OCI-LY3 (cell line): ENCODE measurements around the gene LDLRAD4.

Experiments
- CTCF ChIP-seq: fragments of 200-600, 300-600 bp; sonication (generic); IDR thresholded peaks from 2 replicates; pipeline ENCODE4 v1.5.1; 2014; ENCODE audit warnings: antibody characterized with exemption, low read length, low read depth
- EZH2phosphoT487 ChIP-seq: fragments of 200-600 bp; shearing (Covaris generic); IDR thresholded peaks from 2 replicates; pipeline ENCODE4 v1.6.1; 2018; ENCODE audit warnings: antibody characterized with exemption, mixed run types, low read depth

DNA sequence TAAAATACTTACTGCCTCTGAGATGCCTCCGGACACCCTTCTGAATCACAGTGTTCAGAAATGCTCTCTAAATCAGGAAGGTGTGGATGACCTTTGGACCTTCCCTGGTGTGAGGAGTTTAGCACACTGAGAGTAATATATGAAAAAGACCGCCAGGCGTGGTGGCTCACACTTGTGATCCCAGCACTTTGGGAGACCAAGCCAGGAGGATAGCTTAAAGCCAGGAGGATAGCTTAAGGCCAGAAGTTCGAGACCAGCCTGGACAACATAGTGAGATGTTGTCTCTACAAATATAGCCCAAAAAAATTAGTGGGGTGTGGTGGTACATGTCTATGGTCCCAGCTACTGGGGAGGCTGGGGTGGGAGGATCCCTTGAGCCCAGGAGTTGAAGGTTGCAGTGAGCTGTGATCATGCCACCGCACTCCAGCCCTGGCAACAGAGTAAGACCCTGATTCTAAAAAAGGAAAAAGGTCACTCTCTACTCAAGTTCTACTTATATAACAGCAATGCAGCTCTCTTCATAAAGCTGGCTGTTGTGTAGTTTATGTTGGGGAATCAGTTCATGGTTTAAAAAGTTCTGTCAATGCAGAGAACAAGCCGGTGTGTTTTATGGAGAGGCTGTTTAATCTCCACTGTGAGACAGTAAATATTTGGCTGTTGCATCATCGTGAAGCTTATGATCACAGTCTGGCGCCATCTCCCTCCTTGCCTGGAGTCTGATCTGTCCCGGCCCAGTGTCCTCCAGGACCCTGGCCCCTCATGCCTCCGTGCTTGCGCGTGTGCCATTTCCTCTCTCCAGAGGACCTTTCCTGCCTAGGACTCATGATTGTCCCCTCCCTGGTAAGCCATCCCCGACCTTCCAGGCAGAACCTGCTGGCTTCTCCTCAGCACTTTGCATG lies 323.3 kb downstream of the LDLRAD4 start:
- TF ChIP-seq CTCF (no peak), EZH2phosphoT487 (no peak)
